Retina (tissue), 1 donor: Measurements from ENCODE around the gene INPP4A.

Source experiments
- DNase-seq: peaks from one replicate; pipeline ENCODE4 v3.0.0-alpha.2; 2016

INPP4A gene

GRCh38 chr2:98496750-98497493 lies 52.3 kb downstream of the INPP4A start:
- DNase-seq, result no peak

- no peak for DNase-seq
These were observed 54.2 kb downstream of the INPP4A start for GRCh38 chr2:98498703-98499440.

GRCh38 chr2:98500561-98500960 lies 55.9 kb downstream of the INPP4A start:
- no peak for DNase-seq

DNA sequence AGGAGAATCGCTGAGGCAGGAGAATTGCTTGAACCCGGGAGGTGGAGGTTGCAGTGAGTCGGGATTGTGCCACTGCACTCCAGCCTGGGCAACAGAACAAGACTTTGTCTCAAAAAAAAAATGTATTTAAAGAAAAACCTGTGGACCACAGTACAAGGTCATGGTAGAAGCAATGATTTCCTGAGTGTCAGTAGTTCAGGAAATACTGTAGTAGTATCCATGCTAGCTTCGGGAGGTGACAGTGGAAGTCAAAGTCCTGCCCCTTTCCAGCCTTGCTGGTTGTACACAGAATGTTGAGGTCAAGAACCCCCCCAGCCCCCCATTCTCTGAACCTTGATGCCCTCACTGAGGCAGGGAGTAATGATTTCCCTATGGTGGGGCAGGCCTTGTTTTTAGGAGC lies 56.6 kb downstream of the INPP4A start:
- DNase-seq, result no peak

DNA sequence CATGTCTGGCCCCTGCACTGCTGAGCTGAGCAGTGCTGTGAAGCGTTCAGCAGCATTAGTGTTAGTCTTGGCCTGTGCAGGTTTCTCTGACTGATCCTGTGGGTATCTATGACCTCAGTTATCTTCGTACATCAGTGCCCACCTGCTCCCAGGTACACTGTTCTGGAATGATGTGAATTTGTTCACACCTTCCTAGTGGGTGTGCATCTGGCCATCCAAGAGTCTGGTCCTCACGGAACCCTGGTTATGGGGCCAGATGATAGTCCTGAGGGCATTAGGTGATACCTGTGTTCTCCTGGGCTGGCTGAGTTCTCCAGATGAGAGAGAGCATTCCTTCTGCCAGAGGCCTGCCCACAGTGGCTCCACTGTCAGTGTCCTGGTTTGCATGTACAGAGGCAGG lies 57.2 kb downstream of the INPP4A start:
- DNase-seq, result no peak

- DNase-seq, result no peak
These were observed 58.1 kb downstream of the INPP4A start for GRCh38 chr2:98502556-98503335.

DNA sequence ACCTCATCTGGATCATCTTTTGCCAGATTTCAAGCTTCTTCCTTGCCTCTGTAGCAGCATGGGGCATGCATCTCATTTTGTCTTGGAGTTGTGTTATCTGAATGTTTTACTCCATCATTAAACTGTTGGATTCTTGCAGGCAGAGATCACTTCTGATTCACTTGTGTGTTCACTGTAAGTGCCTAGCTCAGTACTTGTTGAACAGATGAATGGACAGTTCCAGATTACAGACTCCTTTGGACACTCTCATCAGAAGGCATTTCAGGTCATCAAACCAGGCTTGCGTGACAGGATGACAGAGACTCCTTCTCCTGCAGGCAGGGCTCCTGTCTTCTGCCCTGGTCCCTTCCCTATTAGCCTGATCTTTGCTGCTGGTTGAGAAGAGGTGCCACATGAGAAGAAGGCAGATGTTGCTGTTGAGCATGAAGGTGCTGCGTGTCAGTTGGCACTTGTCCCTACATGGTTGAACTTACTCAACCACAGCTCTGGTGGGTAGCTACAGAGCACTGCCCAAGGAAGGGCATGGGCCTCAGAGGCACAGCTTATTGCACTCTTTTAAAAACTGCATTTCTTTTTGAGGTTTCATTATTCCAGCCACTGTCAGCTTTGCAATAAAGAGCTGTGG lies 58.9 kb downstream of the INPP4A start:
- no peak for DNase-seq

DNA sequence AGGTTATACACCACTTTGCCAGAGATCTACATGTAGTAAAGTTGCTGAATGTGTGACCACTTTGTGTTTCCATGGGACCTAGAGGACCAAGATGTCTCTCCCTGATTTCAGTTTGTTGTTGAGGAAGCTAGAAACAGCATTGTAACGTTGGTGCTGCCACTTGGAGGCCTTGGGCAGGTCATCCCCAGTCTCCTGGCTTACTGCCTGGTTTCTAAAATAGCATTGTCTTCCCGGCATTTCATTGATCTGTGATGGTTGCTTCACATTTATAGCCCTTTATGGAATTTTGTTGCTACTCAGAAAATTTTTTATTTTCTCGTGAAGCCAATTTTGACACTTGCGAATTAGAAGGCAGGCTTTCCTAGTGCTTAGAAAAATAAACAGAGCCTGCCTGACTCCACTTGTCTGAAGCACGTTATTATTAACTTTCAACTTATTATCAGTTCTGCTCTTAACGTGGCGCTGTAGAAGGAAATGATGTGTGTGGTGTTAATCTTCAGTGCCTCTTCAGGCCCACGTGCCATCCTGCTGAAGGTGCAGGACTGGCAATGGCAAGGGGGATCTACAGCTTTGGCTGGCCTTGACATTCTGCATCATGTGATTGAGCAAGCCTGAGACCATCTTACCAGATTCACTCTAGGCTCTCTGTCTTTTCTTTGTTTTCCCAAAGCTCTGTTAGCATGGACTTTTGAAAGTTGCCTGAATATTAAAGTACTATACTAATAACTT lies 59.9 kb downstream of the INPP4A start:
- DNase-seq, result no peak

DNA sequence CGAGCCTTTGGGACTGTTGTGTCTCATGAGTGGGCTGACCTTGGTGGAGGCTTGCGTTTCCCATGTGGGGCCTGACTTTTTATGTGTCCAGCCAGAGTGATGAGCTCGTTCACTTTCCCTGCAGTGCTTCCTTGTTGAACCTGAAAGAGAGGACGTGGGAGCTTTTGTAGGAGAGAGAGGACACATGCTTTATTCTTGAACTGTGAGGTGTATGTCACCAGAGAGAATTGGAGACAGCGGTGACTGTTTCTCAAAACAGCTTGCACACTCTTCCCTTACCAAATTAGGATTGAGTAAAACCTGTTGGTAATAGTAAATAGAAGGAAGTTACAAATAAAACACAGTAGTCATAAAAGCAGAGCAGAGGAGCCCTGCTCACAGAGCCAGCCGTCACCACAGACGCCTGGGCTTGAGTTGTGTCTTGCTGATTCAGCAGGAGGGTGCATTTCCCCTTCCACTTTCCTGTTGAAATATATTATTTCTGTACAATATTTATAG lies 60.7 kb downstream of the INPP4A start:
- no peak for DNase-seq

- no peak for DNase-seq
These were observed 61.5 kb downstream of the INPP4A start for GRCh38 chr2:98505971-98506664.

GRCh38 chr2:98506881-98507280 lies 62.2 kb downstream of the INPP4A start:
- DNase-seq, result no peak

DNA sequence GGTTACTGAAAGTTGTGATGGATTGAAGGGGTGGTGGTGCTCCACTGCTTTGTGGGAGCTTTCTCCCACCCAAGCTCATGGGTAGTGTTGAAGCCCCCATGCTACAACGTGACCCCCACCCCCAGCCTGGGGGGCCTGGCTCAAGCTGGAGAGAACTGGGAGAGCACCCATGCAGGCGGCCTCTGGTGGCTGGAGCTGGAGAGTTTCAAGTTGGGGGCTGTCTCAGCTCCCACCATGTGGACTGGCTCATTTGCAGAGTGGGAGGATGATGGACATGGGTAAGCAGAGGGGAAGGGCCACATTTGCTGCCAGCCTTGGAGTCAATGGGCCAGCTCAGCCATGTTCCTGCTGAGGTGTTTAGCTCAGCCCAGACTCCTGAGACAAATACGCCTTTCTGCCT lies 62.8 kb downstream of the INPP4A start:
- DNase-seq, result no peak

DNA sequence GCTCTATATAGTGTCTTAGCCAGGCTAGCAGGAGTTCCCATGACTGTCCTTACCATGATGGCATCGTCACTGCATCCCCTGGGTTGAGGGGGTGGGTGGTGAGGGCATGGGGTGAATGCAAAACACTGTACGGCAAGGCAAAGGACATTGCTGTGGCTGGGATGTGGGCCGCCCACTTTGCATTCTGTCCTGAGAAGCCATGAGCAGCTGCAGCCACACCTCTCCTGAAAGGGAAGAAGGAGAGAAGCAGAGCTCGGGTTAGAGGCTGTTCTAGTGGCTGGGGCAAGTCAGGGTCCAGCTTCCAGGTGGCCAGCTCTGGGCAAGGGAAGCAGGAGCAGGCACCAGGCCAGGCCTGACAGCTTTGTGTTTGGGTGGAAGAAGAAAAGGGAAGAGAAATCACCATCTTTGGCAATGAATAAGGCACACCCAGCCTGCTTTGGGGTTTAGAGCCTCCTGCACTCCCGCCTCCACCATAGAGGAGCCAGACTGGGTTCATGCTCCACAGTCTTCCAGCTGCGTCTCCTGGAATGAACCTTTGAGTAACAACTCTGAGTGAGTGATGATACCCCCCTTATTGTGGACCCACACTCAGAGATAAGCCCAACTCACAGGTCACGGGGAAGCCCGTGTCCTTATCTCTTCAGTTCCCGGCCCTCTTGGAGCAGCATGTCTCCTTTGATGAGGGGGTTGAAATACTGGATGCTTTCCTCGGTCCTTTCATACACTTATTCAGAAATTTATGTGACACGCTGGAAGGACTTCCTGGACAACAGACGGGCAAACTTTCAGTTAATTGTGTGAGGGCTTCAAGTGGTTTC lies 63.4 kb downstream of the INPP4A start:
- DNase-seq, result no peak

GRCh38 chr2:98508709-98509066 lies 64.0 kb downstream of the INPP4A start:
- no peak for DNase-seq

DNA sequence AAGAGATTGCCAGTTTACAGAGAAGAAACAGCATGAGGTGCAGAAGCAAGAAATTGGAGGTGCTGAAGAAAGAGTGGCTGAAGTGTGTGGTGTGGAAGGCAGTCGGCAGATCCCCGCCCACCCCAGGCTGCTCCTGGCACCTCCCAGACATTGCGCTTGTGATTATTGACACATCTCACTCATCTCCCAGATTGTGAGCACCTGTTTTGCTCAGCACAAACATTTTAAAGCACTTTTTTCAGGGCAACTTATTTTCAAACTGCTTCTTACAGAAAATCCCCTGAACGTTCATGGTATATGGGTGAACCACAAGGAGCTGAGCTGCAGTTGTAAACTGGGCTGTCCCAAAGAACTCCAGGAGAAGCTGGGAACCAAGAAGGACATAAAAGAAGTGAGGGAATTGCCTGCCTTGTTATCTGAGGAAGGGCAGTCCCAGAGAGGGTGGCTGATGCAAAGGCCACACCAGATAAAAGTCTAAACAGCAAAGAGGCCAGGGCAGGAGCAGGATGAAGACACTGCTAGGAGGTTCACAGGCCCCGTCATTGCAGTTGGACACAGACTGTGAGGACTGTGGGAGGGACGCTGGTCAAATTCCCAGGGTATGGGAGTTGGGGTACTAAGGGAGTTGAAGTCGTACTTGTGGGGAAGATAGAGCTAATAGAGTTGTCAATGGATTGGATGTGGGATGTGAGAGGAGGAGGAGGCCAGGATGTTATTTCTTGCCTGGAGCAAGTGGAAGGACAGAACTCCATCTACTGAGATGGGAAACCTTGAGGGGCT lies 65.1 kb downstream of the INPP4A start:
- DNase-seq, result no peak

DNA sequence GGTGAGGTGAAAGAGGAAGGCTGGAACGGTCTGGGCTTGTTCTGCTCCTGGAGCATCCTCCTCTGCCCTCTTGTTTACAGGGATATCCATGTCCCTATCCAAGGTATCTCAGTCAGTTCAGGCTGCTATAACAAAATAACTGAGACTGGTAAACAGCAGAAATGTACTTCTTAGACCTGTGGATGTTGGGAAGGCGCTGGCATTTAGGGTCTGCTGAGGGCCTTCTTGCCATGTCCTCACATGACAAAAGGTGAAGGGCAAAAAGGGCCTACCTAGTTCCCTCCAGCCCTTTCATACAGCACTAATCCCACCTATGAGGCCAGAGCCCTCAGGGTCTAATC lies 65.6 kb downstream of the INPP4A start:
- no peak for DNase-seq

DNA sequence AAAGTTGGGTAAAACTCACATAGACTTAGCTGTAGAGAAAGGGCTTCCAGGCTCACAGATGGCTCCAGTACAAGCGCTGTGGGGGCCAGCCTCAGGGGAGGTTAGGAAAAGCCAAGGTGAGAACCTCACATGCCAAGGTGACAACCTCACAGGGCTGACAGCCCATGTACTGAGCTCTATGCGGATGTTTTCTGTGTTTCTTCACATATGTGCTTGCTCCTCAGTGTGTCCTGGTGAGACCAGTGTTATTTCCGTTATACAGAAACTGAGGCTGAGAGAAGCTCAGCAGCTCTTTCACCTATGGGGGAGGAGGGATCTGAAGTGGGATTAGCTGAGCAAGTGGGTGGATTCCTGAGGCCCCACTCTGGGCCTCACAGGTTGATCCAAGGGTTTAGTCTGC lies 67.3 kb downstream of the INPP4A start:
- DNase-seq, result no peak

- DNase-seq, result no peak
These were observed 68.0 kb downstream of the INPP4A start for GRCh38 chr2:98512699-98513098.

DNA sequence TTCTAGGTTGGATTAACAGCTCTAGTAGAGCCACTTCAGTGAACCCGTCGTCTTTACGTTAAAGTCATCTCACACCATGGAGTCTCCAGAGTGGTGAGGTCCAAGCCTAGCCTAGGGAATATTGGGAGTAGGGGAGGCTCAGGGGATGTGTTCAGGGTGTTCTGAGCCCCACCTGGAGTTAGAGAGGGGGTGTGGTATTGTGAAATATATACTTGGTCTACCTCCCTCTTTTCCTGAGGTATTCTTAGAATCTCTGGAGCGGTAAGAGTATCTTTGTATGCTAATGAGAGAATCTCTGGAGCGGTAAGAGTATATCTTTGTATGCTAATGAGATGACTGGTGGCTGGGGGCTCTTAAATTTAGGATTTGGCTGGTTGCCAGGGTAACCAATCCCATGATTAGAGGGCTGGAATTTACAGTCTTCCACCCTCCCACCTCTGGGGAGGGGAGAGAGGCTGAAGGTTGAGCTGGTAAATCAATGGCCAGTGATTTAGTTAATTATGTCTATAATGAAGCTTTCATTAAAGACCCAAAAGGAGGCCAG lies 69.5 kb downstream of the INPP4A start:
- DNase-seq, result no peak

GRCh38 chr2:98514879-98515249 lies 70.2 kb downstream of the INPP4A start:
- no peak for DNase-seq
